SJSA1 (cell line): ENCODE results near the gene NDUFB3. TPM values are rescaled to one million over a fixed set of nuclear protein-coding genes. Genes with fewer than 3 reads are reported as not detected.
"Not testable (repeated sequence)": the region's sequence is repeated elsewhere in the genome, so short reads cannot be mapped to it uniquely, and the experiment has no call there.

Source experiments
- DNase-seq, 2 experiments: peaks; one replicate each; pipeline ENCODE4 v3.0.0-alpha.2; 2015 to 2020; ENCODE audit warnings: low spot score in 2 of 2, low read depth in 1 of 2
- H3K27ac ChIP-seq: fragments of 250-450 bp; sonication (Bioruptor Pico); 2 replicates; pipeline ENCODE4 v1.5.1; 2020; ENCODE audit warnings: mild to moderate bottlenecking, moderate library complexity
- H3K27me3 ChIP-seq: fragments of 250-450 bp; sonication (Bioruptor Pico); replicated peaks from 2 replicates; pipeline ENCODE4 v1.5.1; 2020; ENCODE audit warnings: mild to moderate bottlenecking, moderate library complexity
- H3K36me3 ChIP-seq: fragments of 250-450 bp; sonication (Bioruptor Pico); 2 replicates; pipeline ENCODE4 v1.5.1; 2020; ENCODE audit warnings: mild to moderate bottlenecking
- H3K4me1 ChIP-seq: fragments of 250-450 bp; sonication (Bioruptor Pico); replicated peaks from 2 replicates; pipeline ENCODE4 v1.6.1; 2021; ENCODE audit warnings: mild to moderate bottlenecking
- H3K4me3 ChIP-seq: fragments of 250-450 bp; sonication (Bioruptor Pico); 2 replicates; pipeline ENCODE4 v1.5.1; 2020; ENCODE audit warnings: mild to moderate bottlenecking
- H3K9me3 ChIP-seq: fragments of 250-450 bp; sonication (Bioruptor Pico); replicated peaks from 2 replicates; pipeline ENCODE4 v1.5.1; 2020; ENCODE audit warnings: mild to moderate bottlenecking
- total RNA-seq: library from RNA; depleted of rRNA; stranded (reverse); fragments of >200 nt; shearing (Covaris generic); gene quantifications from 2 replicates; pipeline ENCODE4 v1.2.3, GENCODE V29; 2014; rRNA removed

NDUFB3 gene
- 174 and 315 TPM in 2 replicates for total RNA-seq

DNA sequence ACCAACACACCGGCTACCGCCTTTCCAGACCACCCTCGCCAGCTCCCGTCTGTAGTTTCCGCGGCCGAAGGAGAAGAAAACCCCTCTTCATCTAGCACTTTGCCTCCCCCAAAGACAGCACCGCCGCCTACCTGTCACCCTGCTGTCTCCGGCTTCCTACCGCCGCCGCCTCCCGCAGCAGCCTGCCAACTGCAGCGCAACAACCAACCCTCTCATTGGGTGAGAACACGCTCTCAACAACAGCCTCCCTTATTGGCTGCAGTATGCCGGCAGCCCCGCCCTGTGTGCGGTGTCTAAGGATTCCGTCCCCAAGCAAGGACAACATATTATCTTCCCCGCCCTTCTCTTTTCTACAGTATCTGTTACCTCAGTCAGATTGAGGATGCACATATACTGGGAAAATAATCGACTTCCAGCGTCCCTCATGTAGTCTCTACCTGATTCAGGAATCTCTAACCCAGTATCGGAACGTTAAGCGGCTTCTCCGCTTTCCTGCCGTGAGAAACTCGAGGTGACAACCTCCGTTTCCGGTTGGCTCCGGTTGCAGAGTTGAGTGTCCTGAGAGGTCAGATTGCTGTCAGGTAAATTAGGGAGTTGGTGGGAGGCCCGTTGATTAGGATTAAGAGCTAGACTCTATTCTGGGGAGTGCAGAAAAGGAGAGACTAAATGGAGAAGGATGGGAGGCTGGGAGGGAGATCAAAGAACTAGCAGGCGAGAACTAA is at the start of gene NDUFB3, which contains the start of gene HYCC2:
NDUFB3 (plus strand) TSS at position 523 of the 722 bp plus-strand sequence. CDS start 6,882 bp downstream, outside the sequence.
HYCC2 (minus strand) TSS at position 193 of the 722 bp plus-strand sequence. CDS start 47,662 bp downstream, outside the sequence.
- Histone ChIP-seq H3K4me1 (peaks cover 9% of the 10 kb centered on the region; the same call in 1 of the 2 replicates), H3K9me3 (no peaks in the 10 kb centered on the region), H3K27ac (peak within 1 kb of the TSS; percentile 82)

DNA sequence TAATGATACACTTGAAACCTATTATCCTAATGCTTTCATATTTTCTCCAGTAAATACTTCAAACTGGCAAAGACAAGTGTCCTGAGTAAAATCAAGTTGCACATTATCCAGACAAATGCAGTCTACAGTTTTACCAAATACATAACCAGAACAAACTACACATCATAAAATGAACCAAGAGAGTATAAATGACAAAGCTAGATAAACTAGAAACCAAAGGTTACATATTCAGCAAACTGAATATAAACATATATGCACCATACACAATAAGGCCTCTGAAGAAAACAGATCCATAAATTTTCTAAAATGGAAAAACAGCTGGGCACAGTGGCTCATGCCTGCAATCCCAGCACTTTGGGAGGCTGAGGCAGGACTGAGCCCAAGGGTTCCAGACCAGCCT is 47.3 kb upstream of the NDUFB3 start:
- Histone ChIP-seq H3K27ac (no peak overlapping the region), H3K36me3 (peaks cover 23% of the 10 kb centered on the region), H3K27me3 (no peaks in the 10 kb centered on the region), H3K9me3 (no peaks in the 10 kb centered on the region), H3K4me3 (no peak overlapping the region), H3K4me1 (no peaks in the 10 kb centered on the region)
- no peak for DNase-seq

More for the DNA sequence above, at the start of gene NDUFB3, which contains the start of gene HYCC2:
- H3K4me3 ChIP-seq = peak within 1 kb of the TSS; percentile 69
- no peaks in the 10 kb centered on the region for H3K27me3 ChIP-seq
- H3K36me3 ChIP-seq = 0 out of 2 replicates have a peak, but pooled peaks cover 3% of the 10 kb centered on the region
- DNase-seq = peak; percentile 90 to 96

- H3K36me3 ChIP-seq, DNase-seq, H3K27me3 ChIP-seq, H3K9me3 ChIP-seq, H3K4me3 ChIP-seq, H3K4me1 ChIP-seq, H3K27ac ChIP-seq: not testable (repeated sequence)
These were observed 37.4 kb upstream of the NDUFB3 start for GRCh38 chr2:201034355-201034754.

DNA sequence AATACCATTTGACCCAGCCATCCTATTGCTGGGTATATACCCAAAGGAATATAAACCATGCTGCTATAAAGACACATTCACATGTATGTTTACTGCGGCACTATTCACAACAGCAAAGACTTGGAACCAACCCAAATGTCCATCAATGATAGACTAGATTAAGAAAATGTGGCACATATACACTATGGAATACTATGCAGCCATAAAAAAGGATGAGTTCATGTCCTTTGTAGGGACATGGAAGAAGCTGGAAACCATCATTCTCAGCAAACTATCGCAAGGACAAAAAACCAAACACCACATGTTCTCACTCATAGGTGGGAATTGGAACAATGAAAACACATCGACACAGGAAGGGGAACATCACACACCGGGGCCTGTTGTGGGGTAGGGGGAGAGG is 33.4 kb upstream of the NDUFB3 start:
- H3K9me3 ChIP-seq, H3K4me3 ChIP-seq, H3K36me3 ChIP-seq, H3K27me3 ChIP-seq, H3K4me1 ChIP-seq, DNase-seq, H3K27ac ChIP-seq: not testable (repeated sequence)

DNA sequence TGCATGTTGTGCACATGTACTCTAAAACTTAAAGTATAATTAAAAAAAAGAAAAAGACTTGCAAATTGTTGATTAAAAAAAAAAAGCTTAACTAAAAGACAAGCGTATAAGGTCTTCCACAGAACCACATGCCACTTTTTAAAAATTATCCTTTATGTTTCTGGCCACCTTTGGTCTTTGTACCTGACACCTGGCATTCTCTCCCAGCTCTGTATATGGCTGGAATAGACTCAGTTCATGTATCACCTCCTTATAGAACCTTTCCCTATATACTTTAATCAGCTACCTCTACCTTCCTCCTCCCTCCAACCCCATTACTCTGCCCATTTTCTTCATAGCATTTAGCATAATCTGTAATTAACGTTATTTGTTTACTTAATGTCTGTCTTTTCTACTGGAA is 32.9 kb upstream of the NDUFB3 start:
- H3K27me3 ChIP-seq = no peaks in the 10 kb centered on the region
- H3K4me3 ChIP-seq = no peak overlapping the region
- H3K4me1 ChIP-seq = no peaks in the 10 kb centered on the region
- peaks cover 6% of the 10 kb centered on the region; the same call in 1 of the 2 replicates for H3K36me3 ChIP-seq
- no peaks in the 10 kb centered on the region for H3K9me3 ChIP-seq
- DNase-seq = no peak
- no peak overlapping the region for H3K27ac ChIP-seq

GRCh38 chr2:201040867-201041628 is 30.8 kb upstream of the NDUFB3 start:
- Histone ChIP-seq H3K27me3 (no peaks in the 10 kb centered on the region), H3K4me1 (no peaks in the 10 kb centered on the region), H3K27ac (no peak overlapping the region), H3K9me3 (no peaks in the 10 kb centered on the region), H3K36me3 (peaks cover 6% of the 10 kb centered on the region; the same call in 1 of the 2 replicates), H3K4me3 (no peak overlapping the region)
- no peak for DNase-seq

- not testable (repeated sequence) for H3K36me3 ChIP-seq, H3K27ac ChIP-seq, H3K4me3 ChIP-seq, DNase-seq, H3K27me3 ChIP-seq, H3K4me1 ChIP-seq, H3K9me3 ChIP-seq
These were observed 29.4 kb upstream of the NDUFB3 start for GRCh38 chr2:201042451-201042850.

- not testable (repeated sequence) for H3K9me3 ChIP-seq, DNase-seq, H3K36me3 ChIP-seq, H3K27me3 ChIP-seq, H3K4me1 ChIP-seq, H3K27ac ChIP-seq, H3K4me3 ChIP-seq
These were observed 28.8 kb upstream of the NDUFB3 start for GRCh38 chr2:201043050-201043449.

- DNase-seq = no peak
- peaks cover 10% of the 10 kb centered on the region for H3K36me3 ChIP-seq
- no peaks in the 10 kb centered on the region for H3K27me3 ChIP-seq
- no peak overlapping the region for H3K27ac ChIP-seq
- H3K4me1 ChIP-seq = no peaks in the 10 kb centered on the region
- no peaks in the 10 kb centered on the region for H3K9me3 ChIP-seq
- H3K4me3 ChIP-seq = no peak overlapping the region
These were observed 24.9 kb upstream of the NDUFB3 start for GRCh38 chr2:201046881-201047280.

- Histone ChIP-seq H3K4me3 (no peak overlapping the region), H3K27ac (no peak overlapping the region), H3K9me3 (no peaks in the 10 kb centered on the region), H3K27me3 (no peaks in the 10 kb centered on the region), H3K4me1 (no peaks in the 10 kb centered on the region), H3K36me3 (peaks cover 13% of the 10 kb centered on the region)
- no peak for DNase-seq
These were observed 22.3 kb upstream of the NDUFB3 start for GRCh38 chr2:201049455-201049854.

DNA sequence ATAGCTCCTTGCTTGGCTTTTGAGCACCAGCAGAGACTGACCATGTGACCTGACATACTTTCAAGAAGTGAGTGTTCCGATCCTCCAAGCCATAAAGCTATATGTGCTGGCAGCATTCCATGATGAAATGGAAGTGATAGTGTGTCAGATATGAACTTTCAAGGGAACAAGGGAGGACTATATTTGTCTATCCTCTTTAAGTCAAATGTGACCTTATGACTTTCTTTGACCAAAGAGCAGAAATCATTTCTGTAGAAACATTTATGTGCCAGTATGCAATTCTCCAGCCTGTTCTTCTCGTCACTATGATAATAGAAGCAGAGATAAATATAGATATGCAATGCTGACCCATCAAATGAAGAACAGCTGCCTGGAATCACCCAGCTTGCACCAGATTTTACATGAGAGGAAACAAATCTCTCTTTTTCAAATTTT is 14.7 kb upstream of the NDUFB3 start:
- H3K36me3 ChIP-seq = peaks cover 15% of the 10 kb centered on the region; the same call in 1 of the 2 replicates
- H3K9me3 ChIP-seq = no peaks in the 10 kb centered on the region
- H3K27me3 ChIP-seq = no peaks in the 10 kb centered on the region
- no peaks in the 10 kb centered on the region for H3K4me1 ChIP-seq
- no peak overlapping the region for H3K4me3 ChIP-seq
- no peak overlapping the region for H3K27ac ChIP-seq
- no peak for DNase-seq

- H3K27me3 ChIP-seq = no peaks in the 10 kb centered on the region
- no peaks in the 10 kb centered on the region for H3K4me1 ChIP-seq
- H3K9me3 ChIP-seq = no peaks in the 10 kb centered on the region
- H3K27ac ChIP-seq = no peak overlapping the region
- H3K4me3 ChIP-seq = no peak overlapping the region
- H3K36me3 ChIP-seq = peaks cover 15% of the 10 kb centered on the region; the same call in 1 of the 2 replicates
- DNase-seq = no peak
These were observed 14.0 kb upstream of the NDUFB3 start for GRCh38 chr2:201057715-201058248.

GRCh38 chr2:201058914-201059313 is 12.9 kb upstream of the NDUFB3 start:
- Histone ChIP-seq H3K4me1 (no peaks in the 10 kb centered on the region), H3K4me3 (no peak overlapping the region), H3K27me3 (no peaks in the 10 kb centered on the region), H3K27ac (no peak overlapping the region), H3K9me3 (no peaks in the 10 kb centered on the region), H3K36me3 (peaks cover 13% of the 10 kb centered on the region; the same call in 1 of the 2 replicates)
- no peak for DNase-seq
